CD14-positive monocyte (primary cell): Measurements from ENCODE around the gene SMARCAL1. TPM values are rescaled to one million over a fixed set of nuclear protein-coding genes. Genes with fewer than 3 reads are reported as not detected.

Experiments used
- DNase-seq, 3 donors: peaks; one replicate each; pipeline ENCODE4 v3.0.0-alpha.2; 2011 to 2022
- H2AFZ ChIP-seq: 2 replicates; pipeline ENCODE4 v1.6.0; 2012; ENCODE audit warnings: mild to moderate bottlenecking, low read depth, low read length, inconsistent platforms; ENCODE audit not compliant: insufficient read depth, poor library complexity, severe bottlenecking
- H3K27ac ChIP-seq, 2 donors: 1 replicate in 1 of 2; 2 replicates in 1 of 2; pipeline ENCODE4 v1.5.1; 2012 to 2013; ENCODE audit warnings: low read length in 2 of 2, control low read depth in 1 of 2, inconsistent platforms in 1 of 2, low read depth in 1 of 2, mild to moderate bottlenecking in 1 of 2
- H3K27me3 ChIP-seq, 2 donors: one replicate each; pipeline versions ENCODE4 v1.6.0 to v1.6.1; 2011 to 2013; ENCODE audit warnings: low read length in 2 of 2; ENCODE audit not compliant: control insufficient read depth in 2 of 2, insufficient read depth in 2 of 2
- H3K36me3 ChIP-seq, 2 donors: replicated peaks in 1 of 2; 1 replicate in 1 of 2; 2 replicates in 1 of 2; pipeline versions ENCODE4 v1.5.1 to v1.6.1; 2012 to 2013; ENCODE audit warnings: low read length in 2 of 2, control low read depth in 1 of 2, inconsistent platforms in 1 of 2, mild to moderate bottlenecking in 1 of 2; ENCODE audit not compliant: insufficient read depth in 2 of 2, control insufficient read depth in 1 of 2
- H3K4me1 ChIP-seq, 2 donors: 1 replicate in 1 of 2; 2 replicates in 1 of 2; pipeline versions ENCODE4 v1.5.1 to v1.6.1; 2012 to 2013; ENCODE audit warnings: low read length in 2 of 2, control low read depth in 1 of 2, inconsistent platforms in 1 of 2, mild to moderate bottlenecking in 1 of 2, moderate library complexity in 1 of 2; ENCODE audit not compliant: insufficient read depth in 2 of 2, control insufficient read depth in 1 of 2
- H3K4me2 ChIP-seq: replicated peaks from 2 replicates; pipeline ENCODE3; 2012; ENCODE audit warnings: low read length, moderate library complexity, mild to moderate bottlenecking; ENCODE audit not compliant: poor library complexity, severe bottlenecking; ENCODE audit errors: extremely low read depth
- H3K4me3 ChIP-seq, 3 experiments: fragments of 200-600 bp in 1 of 3; sonication (generic) in 1 of 3; replicated peaks in 1 of 3; 1 replicate in 2 of 3; 2 replicates in 1 of 3; pipeline ENCODE4 v1.5.1; 2011 to 2013; ENCODE audit warnings: low read length in 3 of 3, mild to moderate bottlenecking in 3 of 3, control low read depth in 2 of 3, low read depth in 2 of 3, inconsistent platforms in 1 of 3, moderate library complexity in 1 of 3
- H3K79me2 ChIP-seq: 2 replicates; pipeline ENCODE4 v1.6.0; 2012; ENCODE audit warnings: mild to moderate bottlenecking, control low read depth, inconsistent platforms, low read length, moderate library complexity; ENCODE audit not compliant: insufficient read depth
- H3K9ac ChIP-seq: 2 replicates; pipeline ENCODE4 v1.6.0; 2017; ENCODE audit warnings: low read length, mild to moderate bottlenecking; ENCODE audit not compliant: insufficient read depth, poor library complexity, severe bottlenecking
- H3K9me3 ChIP-seq, 2 donors: replicated peaks in 1 of 2; 1 replicate in 1 of 2; 2 replicates in 1 of 2; pipeline versions ENCODE4 v1.5.1 to v1.6.1; 2012 to 2013; ENCODE audit warnings: low read length in 2 of 2, control low read depth in 1 of 2; ENCODE audit not compliant: control insufficient read depth in 1 of 2, insufficient read depth in 1 of 2
- H4K20me1 ChIP-seq: 2 replicates; pipeline ENCODE4 v1.6.0; 2012; ENCODE audit warnings: mild to moderate bottlenecking, low read length, control low read depth, moderate library complexity; ENCODE audit not compliant: insufficient read depth
- H3K27ac Mint-ChIP-seq, 7 donors: one replicate each; pipeline ENCODE4 v1.8.0; 2020; ENCODE audit warnings: mild to moderate bottlenecking in 7 of 7, mixed read lengths in 7 of 7, moderate library complexity in 6 of 7, inconsistent platforms in 2 of 7
- H3K27me3 Mint-ChIP-seq, 3 donors: one replicate each; pipeline ENCODE4 v1.8.0; 2021 to 2022; ENCODE audit warnings: low read depth in 3 of 3, mild to moderate bottlenecking in 3 of 3, mixed read lengths in 3 of 3, moderate library complexity in 3 of 3, inconsistent platforms in 1 of 3
- H3K36me3 Mint-ChIP-seq, 2 donors: one replicate each; pipeline ENCODE4 v1.8.0; 2020; ENCODE audit warnings: mixed read lengths in 2 of 2, inconsistent platforms in 1 of 2, mild to moderate bottlenecking in 1 of 2
- H3K4me1 Mint-ChIP-seq: one replicate; pipeline ENCODE4 v1.8.0; 2020; ENCODE audit warnings: mild to moderate bottlenecking, mixed read lengths
- H3K4me3 Mint-ChIP-seq, 2 donors: one replicate each; pipeline ENCODE4 v1.8.0; 2020; ENCODE audit warnings: mild to moderate bottlenecking in 2 of 2, mixed read lengths in 2 of 2, moderate library complexity in 1 of 2
- H3K9me3 Mint-ChIP-seq, 7 donors: one replicate each; pipeline ENCODE4 v1.8.0; 2020 to 2022; ENCODE audit warnings: mixed read lengths in 7 of 7, mild to moderate bottlenecking in 6 of 7, moderate library complexity in 6 of 7, inconsistent platforms in 2 of 7
- WGBS: methylation state at CpG from one replicate; pipeline ENCODE4 v1.1.5; 2013; ENCODE audit warnings: missing lambda C conversion rate; ENCODE audit not compliant: insufficient coverage; 5-methylcytosine and 5-hydroxymethylcytosine counted together
- intact Hi-C, 2 donors: fragments of 100-400 bp; cut with micrococcal nuclease; formaldehyde crosslinking; loops; one replicate each; pipeline versions ENCODE4 v1.15.0 to v1.15.1; 2023
- polyA plus RNA-seq, 3 donors: library from polyadenylated mRNA; depleted of rRNA in 1 of 3; unstranded in 2 of 3; stranded (reverse) in 1 of 3; fragments of 300-500 nt in 2 of 3; fragments of >200 nt in 1 of 3; fragmentation: Illumina TruSeq in 2 of 3; gene quantifications; 1 replicate in 2 of 3; 2 replicates in 1 of 3; pipeline ENCODE4 v1.2.3, GENCODE V29; 2012 to 2021
- TF ChIP-seq, protein P1 (sequence below): fragments of 200-600 bp; IDR thresholded peaks from one replicate; pipeline ENCODE4 v1.8.0; 2022; ENCODE audit warnings: antibody characterized with exemption, mild to moderate bottlenecking

The SMARCAL1 gene
- polyA plus RNA-seq, 3 donors: 10.5 to 13.3 (median 11.5) TPM

DNA sequence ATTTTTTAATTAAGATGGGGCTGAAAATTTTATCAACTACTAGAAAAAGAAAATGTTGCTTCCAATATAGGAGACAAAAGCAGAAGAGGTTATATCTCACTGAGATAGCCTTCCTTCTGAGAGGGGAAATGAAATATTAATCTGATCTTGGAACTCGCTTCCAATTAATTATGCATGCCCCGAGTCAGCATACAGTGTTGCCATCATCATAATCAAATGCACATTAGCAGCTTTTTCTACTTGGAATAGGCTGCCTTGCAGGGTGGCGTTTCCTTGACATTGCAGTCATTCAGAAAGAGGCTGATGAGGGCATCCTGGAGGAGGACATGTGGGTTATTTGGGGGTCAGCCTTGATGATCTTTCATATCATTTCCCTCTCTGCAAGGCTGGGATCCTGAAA is 67.9 kb downstream of the SMARCAL1 start:
- Histone ChIP-seq H3K36me3 (peaks cover 6 to 34% of the 10 kb centered on the region in 2 donors), H3K4me2 (no peak overlapping the region), H2AFZ (no peak overlapping the region), H3K4me3 (no peak overlapping the region), H3K27me3 (no peaks in the 10 kb centered on the region), H4K20me1 (no peaks in the 10 kb centered on the region), H3K9ac (no peak overlapping the region), H3K4me1 (peaks cover 43 to 50% of the 10 kb centered on the region in 2 donors), H3K9me3 (no peaks in the 10 kb centered on the region), H3K27ac (no peak overlapping the region), H3K79me2 (no peaks in the 10 kb centered on the region)
- intact Hi-C loops: no loop called here
- no CpG with 5 or more reads among the region's 3 CpGs for WGBS
- Mint-ChIP-seq H3K36me3 (peaks cover 36 to 48% of the 10 kb centered on the region in 2 donors), H3K4me1 (peaks cover 41% of the 10 kb centered on the region), H3K27ac (no peak overlapping the region), H3K9me3 (no peaks in the 10 kb centered on the region), H3K4me3 (no peak overlapping the region), H3K27me3 (no peaks in the 10 kb centered on the region)
- no peak for DNase-seq
- TF ChIP-seq, protein P1, sequence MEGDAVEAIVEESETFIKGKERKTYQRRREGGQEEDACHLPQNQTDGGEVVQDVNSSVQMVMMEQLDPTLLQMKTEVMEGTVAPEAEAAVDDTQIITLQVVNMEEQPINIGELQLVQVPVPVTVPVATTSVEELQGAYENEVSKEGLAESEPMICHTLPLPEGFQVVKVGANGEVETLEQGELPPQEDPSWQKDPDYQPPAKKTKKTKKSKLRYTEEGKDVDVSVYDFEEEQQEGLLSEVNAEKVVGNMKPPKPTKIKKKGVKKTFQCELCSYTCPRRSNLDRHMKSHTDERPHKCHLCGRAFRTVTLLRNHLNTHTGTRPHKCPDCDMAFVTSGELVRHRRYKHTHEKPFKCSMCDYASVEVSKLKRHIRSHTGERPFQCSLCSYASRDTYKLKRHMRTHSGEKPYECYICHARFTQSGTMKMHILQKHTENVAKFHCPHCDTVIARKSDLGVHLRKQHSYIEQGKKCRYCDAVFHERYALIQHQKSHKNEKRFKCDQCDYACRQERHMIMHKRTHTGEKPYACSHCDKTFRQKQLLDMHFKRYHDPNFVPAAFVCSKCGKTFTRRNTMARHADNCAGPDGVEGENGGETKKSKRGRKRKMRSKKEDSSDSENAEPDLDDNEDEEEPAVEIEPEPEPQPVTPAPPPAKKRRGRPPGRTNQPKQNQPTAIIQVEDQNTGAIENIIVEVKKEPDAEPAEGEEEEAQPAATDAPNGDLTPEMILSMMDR: no peak

DNA sequence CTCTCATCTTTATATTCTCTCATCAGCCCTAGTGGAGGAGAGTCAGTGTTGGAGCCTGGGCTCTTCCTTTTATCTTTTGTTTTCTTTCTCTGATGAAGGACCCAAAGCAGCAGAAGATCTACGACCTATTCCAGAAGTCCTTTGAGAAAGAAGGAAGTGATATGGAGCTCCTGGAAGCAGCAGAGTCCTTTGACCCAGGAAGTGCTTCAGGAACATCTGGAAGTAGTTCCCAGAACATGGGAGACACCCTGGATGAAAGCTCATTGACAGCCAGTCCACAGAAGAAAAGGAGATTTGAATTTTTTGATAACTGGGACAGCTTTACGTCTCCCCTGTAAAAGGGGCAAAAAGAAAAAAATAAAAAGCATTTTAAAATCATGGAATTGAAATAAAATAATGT is 70.4 kb downstream of the SMARCAL1 start:
- H3K4me3 Mint-ChIP-seq: no peak overlapping the region
- Histone ChIP-seq H4K20me1 (no peaks in the 10 kb centered on the region), H3K4me2 (no peak overlapping the region), H2AFZ (no peak overlapping the region), H3K36me3 (peaks cover 6 to 34% of the 10 kb centered on the region in 2 donors), H3K9ac (no peak overlapping the region), H3K79me2 (no peaks in the 10 kb centered on the region), H3K9me3 (no peaks in the 10 kb centered on the region), H3K27ac (peak overlapping the region in 1 of 2 donors; percentile 38), H3K4me3 (no peak overlapping the region), H3K4me1 (peaks cover 43 to 50% of the 10 kb centered on the region in 2 donors), H3K27me3 (no peaks in the 10 kb centered on the region)
- peak overlapping the region in 1 of 7 donors; percentile 10 for H3K27ac Mint-ChIP-seq
- peaks cover 0 to 1% (median 0%) of the 10 kb centered on the region in 7 donors for H3K9me3 Mint-ChIP-seq
- DNase-seq: no peak
- H3K4me1 Mint-ChIP-seq: peaks cover 43% of the 10 kb centered on the region
- intact Hi-C loops: no loop called here
- WGBS: 100% methylated on average over 1 of the region's 2 CpGs
- H3K36me3 Mint-ChIP-seq: peaks cover 32 to 41% of the 10 kb centered on the region in 2 donors
- TF ChIP-seq, protein P1: no peak
- H3K27me3 Mint-ChIP-seq: no peaks in the 10 kb centered on the region
